Muscle layer of colon (tissue), 2 donors: Measurements from ENCODE around the gene DEAF1.
"Not testable (repeated sequence)": the region's sequence is repeated elsewhere in the genome, so short reads cannot be mapped to it uniquely, and the experiment has no call there.

Source experiments
- H3K27ac ChIP-seq: one replicate; pipeline ENCODE4 v1.7.0; 2013; ENCODE audit warnings: low read depth, mild to moderate bottlenecking, low read length, moderate library complexity
- H3K27me3 ChIP-seq, 2 donors: one replicate each; pipeline ENCODE4 v1.7.0; 2013; ENCODE audit warnings: low read length in 2 of 2, mild to moderate bottlenecking in 2 of 2; ENCODE audit not compliant: insufficient read depth in 2 of 2, control insufficient read depth in 1 of 2
- H3K36me3 ChIP-seq: one replicate; pipeline ENCODE4 v1.7.0; 2013; ENCODE audit warnings: mild to moderate bottlenecking, low read length; ENCODE audit not compliant: insufficient read depth
- H3K4me1 ChIP-seq: one replicate; pipeline ENCODE4 v1.7.0; 2013; ENCODE audit warnings: mild to moderate bottlenecking, low read length; ENCODE audit not compliant: insufficient read depth
- H3K4me3 ChIP-seq, 2 donors: one replicate each; pipeline ENCODE4 v1.7.0; 2013; ENCODE audit warnings: low read length in 2 of 2, low read depth in 1 of 2, mild to moderate bottlenecking in 1 of 2, moderate library complexity in 1 of 2
- H3K9ac ChIP-seq: one replicate; pipeline ENCODE4 v1.7.0; 2013; ENCODE audit warnings: low read length
- H3K9me3 ChIP-seq: one replicate; pipeline ENCODE4 v1.7.0; 2013; ENCODE audit warnings: mild to moderate bottlenecking, low read length
- donor health status: abdominal sarcoma.
- donor health status: Adenocarcinoma of cecum.

The DEAF1 gene

DNA sequence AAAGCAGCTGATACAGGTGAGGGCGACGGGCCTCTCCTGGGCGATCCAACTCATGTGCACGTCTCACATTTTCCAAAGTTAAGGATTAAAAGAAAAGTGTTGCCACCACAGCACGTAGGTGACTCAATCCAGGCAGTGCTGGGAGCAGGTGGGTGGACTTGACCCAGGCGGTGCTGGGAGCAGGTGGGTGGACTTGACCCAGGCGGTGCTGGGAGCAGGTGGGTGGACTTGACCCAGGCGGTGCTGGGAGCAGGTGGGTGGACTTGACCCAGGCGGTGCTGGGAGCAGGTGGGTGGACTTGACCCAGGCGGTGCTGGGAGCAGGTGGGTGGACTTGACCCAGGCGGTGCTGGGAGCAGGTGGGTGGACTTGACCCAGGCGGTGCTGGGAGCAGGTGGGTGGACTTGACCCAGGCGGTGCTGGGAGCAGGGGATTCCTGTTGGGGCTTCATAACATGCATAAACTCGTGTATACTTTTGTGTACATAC, 47.3 kb downstream of the DEAF1 start:
- not testable (repeated sequence) for H3K27me3 ChIP-seq, H3K4me1 ChIP-seq, H3K27ac ChIP-seq, H3K9ac ChIP-seq, H3K9me3 ChIP-seq, H3K36me3 ChIP-seq, H3K4me3 ChIP-seq

DNA sequence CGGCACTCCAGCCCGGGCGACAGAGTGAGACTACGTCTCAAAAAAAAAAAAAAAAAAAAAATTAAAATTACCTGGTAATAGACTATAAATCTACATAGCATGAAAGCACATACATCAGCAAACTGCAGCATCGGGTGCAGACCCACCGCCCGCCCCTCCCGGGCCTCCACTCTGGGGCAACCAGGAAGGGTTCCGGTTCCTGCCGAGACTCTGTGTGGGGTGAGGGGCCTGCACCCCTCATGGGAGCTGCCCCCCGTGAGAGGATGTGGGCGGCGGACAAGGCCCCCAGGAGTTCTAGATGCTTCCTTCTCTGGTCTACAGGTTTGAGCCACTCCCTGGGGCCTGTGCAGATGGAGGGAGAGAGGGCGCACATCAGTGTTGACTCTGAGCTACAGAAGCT, 48.8 kb downstream of the DEAF1 start:
- Histone ChIP-seq H3K9me3 (no peaks in the 10 kb centered on the region), H3K36me3 (peaks cover 17% of the 10 kb centered on the region), H3K9ac (no peak overlapping the region), H3K27ac (no peak overlapping the region), H3K4me1 (no peaks in the 10 kb centered on the region), H3K27me3 (no peaks in the 10 kb centered on the region), H3K4me3 (no peak overlapping the region)

DNA sequence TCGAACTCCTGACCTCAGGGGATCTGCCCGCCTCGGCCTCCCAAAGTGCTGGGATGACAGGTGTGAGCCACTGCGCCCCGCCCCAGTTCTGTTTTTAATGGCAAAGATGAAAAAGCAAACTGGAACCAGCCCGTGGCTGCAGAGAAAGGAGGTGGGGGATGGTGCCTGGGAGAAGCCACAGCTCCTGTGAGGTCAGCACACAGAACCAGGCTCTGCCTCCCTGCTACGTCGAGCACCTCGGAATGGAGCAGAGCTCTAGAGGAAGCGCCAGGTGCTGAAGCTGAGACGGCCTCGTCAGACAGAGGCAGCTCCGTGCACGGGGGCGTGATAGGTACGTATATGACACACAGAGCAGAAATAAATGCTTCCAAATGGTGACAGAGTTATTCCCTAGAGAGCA, 49.5 kb downstream of the DEAF1 start:
- no peak overlapping the region for H3K27ac ChIP-seq

DNA sequence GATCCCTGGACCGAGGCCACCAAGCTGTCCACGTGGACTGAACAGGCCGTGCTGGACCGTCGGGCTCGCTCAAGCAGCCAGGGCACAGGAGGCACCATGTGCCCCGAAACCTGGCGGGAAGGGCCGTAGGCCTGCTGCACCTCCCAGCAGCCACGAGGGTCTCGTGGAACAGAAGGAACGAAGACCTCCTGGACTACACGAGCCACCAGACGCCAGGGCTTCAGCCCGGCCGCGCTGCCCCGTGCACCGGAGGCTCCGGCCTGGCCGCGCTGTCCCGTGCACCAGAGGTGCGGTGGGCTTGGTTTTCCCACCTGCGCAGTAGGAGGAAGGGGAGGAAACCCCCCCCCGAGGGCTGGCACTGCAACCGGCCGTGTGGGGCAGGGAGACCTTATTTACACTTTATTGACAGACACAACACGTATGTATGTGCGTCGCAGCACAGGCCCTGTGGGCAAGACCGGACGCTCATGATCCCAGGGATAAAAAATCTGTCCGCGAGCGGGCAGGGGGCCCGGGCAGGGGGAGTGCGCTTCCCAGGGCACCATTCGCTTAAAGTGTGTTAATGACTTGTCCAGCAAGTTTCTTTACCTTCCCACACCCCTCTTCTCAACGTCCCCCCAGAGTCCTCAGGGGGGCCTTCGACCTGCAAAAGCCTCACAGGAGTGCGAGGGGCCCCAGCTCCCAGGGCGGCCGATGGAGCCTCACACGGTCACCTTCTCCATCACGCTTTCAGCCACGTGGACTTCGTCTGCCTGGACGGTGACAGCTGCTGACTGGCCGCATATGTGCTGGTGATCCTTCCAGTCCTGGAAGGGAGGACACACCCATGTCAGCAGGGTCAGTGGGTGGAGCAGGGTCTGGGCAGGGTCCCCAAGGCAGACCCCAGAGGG, 50.9 kb downstream of the DEAF1 start:
- Histone ChIP-seq H3K4me1 (no peaks in the 10 kb centered on the region), H3K9me3 (no peaks in the 10 kb centered on the region), H3K27me3 (peaks cover 0 to 2% of the 10 kb centered on the region in 2 donors), H3K4me3 (no peak overlapping the region), H3K36me3 (peaks cover 9% of the 10 kb centered on the region), H3K9ac (no peak overlapping the region), H3K27ac (no peak overlapping the region)

More for the DNA sequence above, 49.5 kb downstream of the DEAF1 start:
- Histone ChIP-seq H3K27me3 (no peaks in the 10 kb centered on the region), H3K9ac (no peak overlapping the region), H3K9me3 (no peaks in the 10 kb centered on the region), H3K4me3 (no peak overlapping the region), H3K36me3 (peaks cover 17% of the 10 kb centered on the region), H3K4me1 (no peaks in the 10 kb centered on the region)

DNA sequence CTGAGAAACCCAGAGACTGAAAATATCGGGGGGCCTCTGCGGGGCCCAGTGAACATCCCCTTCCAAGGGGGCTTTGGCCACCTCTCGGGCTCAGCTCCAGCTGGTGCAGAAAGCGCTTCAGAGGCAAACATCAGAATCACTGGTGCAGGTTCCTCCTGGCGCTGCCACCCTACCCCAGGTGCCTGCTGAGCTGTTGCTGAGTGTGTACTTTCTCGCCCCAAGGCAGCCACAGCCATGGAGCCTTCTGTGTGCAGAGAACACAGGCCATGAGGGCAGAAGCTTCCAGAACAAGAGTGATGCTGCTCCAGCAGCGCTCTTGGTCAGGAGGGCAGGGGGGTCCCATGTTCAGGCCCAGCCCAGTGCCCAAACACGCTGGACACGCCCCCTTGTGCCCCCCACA, 51.7 kb downstream of the DEAF1 start:
- Histone ChIP-seq H3K4me1 (no peaks in the 10 kb centered on the region), H3K36me3 (peaks cover 8% of the 10 kb centered on the region), H3K27me3 (peaks cover 3 to 10% of the 10 kb centered on the region in 2 donors), H3K9me3 (no peaks in the 10 kb centered on the region), H3K27ac (no peak overlapping the region), H3K9ac (no peak overlapping the region), H3K4me3 (no peak overlapping the region)

DNA sequence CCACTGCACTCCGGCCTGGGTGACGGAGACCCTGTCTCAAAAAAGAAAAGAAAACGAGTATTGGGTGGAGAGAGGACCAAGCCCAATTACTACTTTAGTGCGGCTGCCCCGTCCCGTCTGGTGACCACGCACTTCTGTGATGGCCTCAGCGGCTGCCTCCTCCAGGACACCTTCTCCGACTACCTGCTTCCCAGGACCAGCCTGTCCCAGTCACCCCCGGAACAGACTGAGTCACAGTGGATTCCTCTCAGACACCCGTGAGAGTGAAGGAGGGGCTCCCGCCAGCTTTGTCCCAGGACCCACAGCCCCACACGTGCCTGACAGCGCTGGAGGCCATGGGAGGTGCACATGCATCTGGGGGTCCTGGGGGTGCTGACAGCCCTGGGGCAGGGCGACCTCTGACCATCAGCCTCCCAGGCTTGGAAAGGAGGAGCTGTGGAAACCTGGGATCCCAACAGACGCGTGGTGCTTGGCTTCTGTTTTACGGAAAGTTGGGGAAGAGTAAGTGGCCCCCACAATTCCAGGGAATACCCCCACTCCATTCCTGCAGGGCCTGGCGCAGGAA, 53.1 kb downstream of the DEAF1 start:
- Histone ChIP-seq H3K9me3 (no peaks in the 10 kb centered on the region), H3K36me3 (peaks cover 8% of the 10 kb centered on the region), H3K4me3 (no peak overlapping the region), H3K9ac (no peak overlapping the region), H3K27me3 (peaks cover 12 to 22% of the 10 kb centered on the region in 2 donors), H3K27ac (no peak overlapping the region), H3K4me1 (no peaks in the 10 kb centered on the region)

DNA sequence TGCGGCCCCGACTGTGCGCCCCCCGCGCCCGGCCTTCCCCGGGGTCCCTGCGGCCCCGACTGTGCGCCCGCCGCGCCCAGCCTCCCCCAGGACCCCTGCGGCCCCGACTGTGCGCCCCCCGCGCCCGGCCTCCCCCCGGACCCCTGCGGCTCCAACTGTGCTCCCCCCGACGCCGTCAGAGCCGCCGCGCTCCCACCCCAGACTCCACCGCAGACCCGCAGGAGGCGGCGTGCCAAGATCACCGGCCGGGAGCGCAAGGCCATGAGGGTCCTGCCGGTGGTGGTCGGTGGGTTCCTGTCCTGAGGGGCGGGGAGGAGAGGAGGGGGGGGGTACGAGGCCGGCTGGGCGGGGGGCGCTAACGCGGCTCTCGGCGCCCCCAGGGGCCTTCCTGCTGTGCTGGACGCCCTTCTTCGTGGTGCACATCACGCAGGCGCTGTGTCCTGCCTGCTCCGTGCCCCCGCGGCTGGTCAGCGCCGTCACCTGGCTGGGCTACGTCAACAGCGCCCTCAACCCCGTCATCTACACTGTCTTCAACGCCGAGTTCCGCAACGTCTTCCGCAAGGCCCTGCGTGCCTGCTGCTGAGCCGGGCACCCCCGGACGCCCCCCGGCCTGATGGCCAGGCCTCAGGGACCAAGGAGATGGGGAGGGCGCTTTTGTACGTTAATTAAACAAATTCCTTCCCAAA, 54.9 kb downstream of the DEAF1 start:
- Histone ChIP-seq H3K9ac (no peak overlapping the region), H3K27me3 (peaks cover 12 to 31% of the 10 kb centered on the region in 2 donors), H3K27ac (no peak overlapping the region), H3K4me1 (no peaks in the 10 kb centered on the region), H3K9me3 (no peaks in the 10 kb centered on the region), H3K36me3 (peaks cover 8% of the 10 kb centered on the region), H3K4me3 (no peak overlapping the region)

DNA sequence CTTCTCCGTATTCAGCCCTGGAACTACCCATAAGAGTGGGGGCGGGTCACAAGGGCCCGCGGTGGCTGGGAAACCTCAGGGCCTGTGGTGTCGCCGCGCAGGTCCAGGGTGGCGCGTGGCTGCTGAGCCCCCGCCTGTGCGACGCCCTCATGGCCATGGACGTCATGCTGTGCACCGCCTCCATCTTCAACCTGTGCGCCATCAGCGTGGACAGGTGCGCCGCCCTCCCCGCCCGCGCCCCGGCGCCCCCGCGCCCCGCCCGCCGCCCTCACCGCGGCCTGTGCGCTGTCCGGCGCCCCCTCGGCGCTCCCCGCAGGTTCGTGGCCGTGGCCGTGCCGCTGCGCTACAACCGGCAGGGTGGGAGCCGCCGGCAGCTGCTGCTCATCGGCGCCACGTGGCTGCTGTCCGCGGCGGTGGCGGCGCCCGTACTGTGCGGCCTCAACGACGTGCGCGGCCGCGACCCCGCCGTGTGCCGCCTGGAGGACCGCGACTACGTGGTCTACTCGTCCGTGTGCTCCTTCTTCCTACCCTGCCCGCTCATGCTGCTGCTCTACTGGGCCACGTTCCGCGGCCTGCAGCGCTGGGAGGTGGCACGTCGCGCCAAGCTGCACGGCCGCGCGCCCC, 55.6 kb downstream of the DEAF1 start:
- Histone ChIP-seq H3K36me3 (peaks cover 8% of the 10 kb centered on the region), H3K9me3 (no peaks in the 10 kb centered on the region), H3K27ac (no peak overlapping the region), H3K4me3 (no peak overlapping the region), H3K9ac (no peak overlapping the region), H3K27me3 (peaks cover 12 to 31% of the 10 kb centered on the region in 2 donors), H3K4me1 (no peaks in the 10 kb centered on the region)

DNA sequence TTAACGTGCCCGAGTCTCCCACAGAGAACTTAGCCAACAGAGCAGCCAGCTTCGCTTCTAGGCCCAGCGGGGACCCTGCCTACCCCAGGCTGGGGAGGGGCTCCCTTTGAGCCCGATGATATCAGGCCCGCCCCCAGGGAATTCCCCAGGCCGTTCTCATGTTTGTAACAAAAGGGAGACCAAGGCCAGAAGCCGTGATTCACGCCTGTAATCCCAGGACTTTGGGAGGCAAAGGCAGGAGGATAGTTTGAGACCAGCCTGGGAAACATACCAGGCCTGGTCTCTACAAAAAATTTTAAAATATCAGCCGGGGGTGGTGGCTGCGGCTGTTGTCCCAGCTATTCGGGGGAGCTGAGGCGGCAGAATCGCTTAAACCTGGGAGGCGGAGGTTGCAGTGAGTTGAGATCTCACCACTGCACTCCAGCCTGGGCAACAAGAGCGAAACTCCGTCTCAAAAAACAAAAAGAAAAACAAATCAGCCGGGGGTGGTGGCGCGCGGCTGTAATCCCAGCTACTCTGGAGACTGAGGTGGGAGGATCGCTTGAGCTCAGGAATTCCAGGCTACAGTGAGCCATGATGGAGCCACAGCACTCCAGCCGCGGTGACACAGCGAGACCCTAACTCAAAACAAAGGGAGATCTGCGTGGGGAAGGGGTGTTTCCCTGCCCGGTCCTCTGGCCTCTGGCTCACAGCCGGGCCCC, 56.2 kb downstream of the DEAF1 start:
- H3K27me3 ChIP-seq, result peaks cover 12 to 31% of the 10 kb centered on the region in 2 donors
- H3K9ac ChIP-seq, result no peak overlapping the region
- no peak overlapping the region for H3K27ac ChIP-seq
- no peak overlapping the region for H3K4me3 ChIP-seq
- peaks cover 8% of the 10 kb centered on the region for H3K36me3 ChIP-seq
- no peaks in the 10 kb centered on the region for H3K4me1 ChIP-seq
- no peaks in the 10 kb centered on the region for H3K9me3 ChIP-seq

DNA sequence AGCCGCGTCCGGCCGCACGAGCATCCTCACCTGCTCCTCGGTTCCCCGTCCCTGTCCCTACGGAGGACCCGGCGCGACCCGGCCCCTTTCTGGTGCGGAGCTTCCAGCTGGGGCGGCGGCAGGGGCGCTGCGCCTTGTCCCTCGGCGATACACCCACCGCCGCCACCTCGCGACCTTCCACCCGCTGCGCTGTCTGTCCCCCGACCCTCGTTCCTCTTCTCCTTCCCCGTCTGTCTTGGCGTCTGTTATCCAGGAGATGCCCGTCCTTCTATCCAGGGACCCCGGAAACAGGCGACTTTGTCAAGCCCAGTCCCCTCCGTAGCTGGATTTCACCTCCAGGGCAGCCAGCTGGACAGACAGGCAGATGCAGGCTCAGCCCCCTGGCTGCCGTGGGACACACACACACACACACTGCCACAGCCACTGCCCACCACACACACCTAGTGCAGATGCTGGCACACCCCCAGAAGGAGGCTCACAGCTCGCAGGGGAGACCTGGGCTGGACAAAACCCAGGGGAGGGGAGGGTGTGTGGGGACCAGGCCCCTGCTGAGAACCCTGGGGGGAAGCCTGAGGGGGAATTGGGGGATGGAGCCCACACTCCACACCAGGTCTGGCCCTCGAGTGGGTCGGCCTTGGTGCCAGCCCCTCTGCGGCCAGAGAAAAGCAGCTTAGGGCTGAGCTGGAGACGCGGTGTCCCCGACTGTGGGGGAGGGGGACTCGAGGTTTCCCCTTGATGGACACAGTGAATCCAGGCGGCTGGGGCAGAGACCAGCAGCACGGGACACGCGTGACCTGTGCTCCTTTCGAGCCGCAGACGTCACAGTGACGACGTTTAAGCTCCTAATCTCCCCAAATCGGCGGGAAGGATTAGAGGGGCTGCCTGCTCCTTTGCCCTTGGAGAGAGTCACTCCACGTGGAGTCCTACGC, 57.2 kb downstream of the DEAF1 start:
- H3K4me1 ChIP-seq, result no peaks in the 10 kb centered on the region
- peaks cover 8% of the 10 kb centered on the region for H3K36me3 ChIP-seq
- no peaks in the 10 kb centered on the region for H3K9me3 ChIP-seq
- peaks cover 12 to 31% of the 10 kb centered on the region in 2 donors for H3K27me3 ChIP-seq
- no peak overlapping the region for H3K4me3 ChIP-seq
- H3K9ac ChIP-seq, result no peak overlapping the region
- H3K27ac ChIP-seq, result no peak overlapping the region
